Lung microvascular endothelial cell (primary cell): ENCODE measurements around the gene ADM5. TPM values are rescaled to one million over a fixed set of nuclear protein-coding genes. Genes with fewer than 3 reads are reported as not detected.

Source experiments
- total RNA-seq: library from RNA; depleted of rRNA; stranded (reverse); fragments of >200 nt; gene quantifications from 2 replicates; pipeline ENCODE4 v1.2.1, GENCODE V29; 2014

ADM5 gene
- total RNA-seq, 1 donor from 2014 or later, result 0.40 TPM

Other genes with a start within 250 kb of the ADM5 start
- gene SLC17A7, start 248.1 kb upstream of the ADM5 start, total RNA-seq, result under 0.01 and 0.20 TPM in 2 replicates
- gene PIH1D1, start 237.8 kb upstream of the ADM5 start, total RNA-seq, result 115 and 140 TPM in 2 replicates
- 32.3 and 49.6 TPM in 2 replicates for gene ALDH16A1, start 236.4 kb upstream of the ADM5 start, total RNA-seq
- 0.79 and 0.87 TPM in 2 replicates for gene FLT3LG, start 215.4 kb upstream of the ADM5 start, total RNA-seq
- gene RPL13A, start 202.0 kb upstream of the ADM5 start, total RNA-seq, result 3,685 and 3,947 TPM in 2 replicates
- 2,677 and 3,620 TPM in 2 replicates for gene RPS11, start 193.2 kb upstream of the ADM5 start, total RNA-seq
- gene FCGRT, start 176.9 kb upstream of the ADM5 start, total RNA-seq, result 72.6 and 193 TPM in 2 replicates
- 6.3 and 13.3 TPM in 2 replicates for gene RCN3, start 161.6 kb upstream of the ADM5 start, total RNA-seq
- 87.6 and 105 TPM in 2 replicates for gene NOSIP, start 109.0 kb upstream of the ADM5 start, total RNA-seq
- gene PRRG2, start 108.3 kb upstream of the ADM5 start, total RNA-seq, result 4.6 and 12.5 TPM in 2 replicates
- gene PRR12, start 98.4 kb upstream of the ADM5 start, total RNA-seq, result 1.1 and 2.0 TPM in 2 replicates
- gene RRAS, start 49.5 kb upstream of the ADM5 start, total RNA-seq, result 18.1 and 18.3 TPM in 2 replicates
- 5.0 and 6.3 TPM in 2 replicates for gene SCAF1, start 47.4 kb upstream of the ADM5 start, total RNA-seq
- gene IRF3, start 23.7 kb upstream of the ADM5 start, total RNA-seq, result 26.8 and 43.1 TPM in 2 replicates
- gene BCL2L12, start 23.7 kb upstream of the ADM5 start, total RNA-seq, result 3.4 and 4.8 TPM in 2 replicates
- 257 and 308 TPM in 2 replicates for gene PRMT1, start 12.3 kb upstream of the ADM5 start, total RNA-seq
- gene CPT1C, start 1.5 kb downstream of the ADM5 start, total RNA-seq, result 14.1 and 14.4 TPM in 2 replicates
- gene TSKS, start 73.7 kb downstream of the ADM5 start, total RNA-seq, result under 0.01 TPM in 2 replicates
- 37.1 and 41.6 TPM in 2 replicates for gene AP2A1, start 77.4 kb downstream of the ADM5 start, total RNA-seq
- gene FUZ, start 123.7 kb downstream of the ADM5 start, total RNA-seq, result 11.6 and 14.3 TPM in 2 replicates
- 7.6 and 9.9 TPM in 2 replicates for gene MED25, start 128.7 kb downstream of the ADM5 start, total RNA-seq
- gene PTOV1, start 161.6 kb downstream of the ADM5 start, total RNA-seq, result 42.1 and 49.6 TPM in 2 replicates
- gene PNKP, start 178.0 kb downstream of the ADM5 start, total RNA-seq, result 25.5 and 27.4 TPM in 2 replicates
- 5.7 and 8.1 TPM in 2 replicates for gene AKT1S1, start 187.8 kb downstream of the ADM5 start, total RNA-seq
- 6.1 and 8.3 TPM in 2 replicates for gene TBC1D17, start 188.1 kb downstream of the ADM5 start, total RNA-seq
- gene IL4I1, start 207.3 kb downstream of the ADM5 start, total RNA-seq, result 0.40 and 1.7 TPM in 2 replicates
- gene ATF5, start 239.6 kb downstream of the ADM5 start, total RNA-seq, result 2.4 and 3.4 TPM in 2 replicates
- 14.4 and 18.1 TPM in 2 replicates for gene NUP62, start 239.9 kb downstream of the ADM5 start, total RNA-seq